ENCODE measurements around the gene EEFSEC. TPM values are rescaled to one million over a fixed set of nuclear protein-coding genes. Genes with fewer than 3 reads are reported as not detected.

EEFSEC gene
- total and polyA plus RNA-seq, 2 of the 4 experiments (the other 2 are of a cell fraction) = 4.5 to 9.3 TPM

GRCh38 chr3:128151758-128152274 lies 1.5 kb upstream of the EEFSEC start:
- H3K4me2 ChIP-seq (ENCODE audit: low read depth, low read length) = no peak overlapping the region
- no peak overlapping the region for H3K23ac ChIP-seq (ENCODE audit: low read depth, low read length)
- CTCF ChIA-PET = no interaction called here
- no peak overlapping the region for H4K8ac ChIP-seq (ENCODE audit: low read depth in 2 of 2, low read length in 2 of 2)
- no peak overlapping the region for H3K4me3 ChIP-seq (ENCODE audit: insufficient read depth, low read depth, low read length)
- intact Hi-C loops (cut with micrococcal nuclease) = no loop called here
- H2AK5ac ChIP-seq (ENCODE audit: low read depth, low read length) = no peak overlapping the region
- no TSS peak for BruUV-seq (replicated peaks)
- no peak overlapping the region for H2BK20ac ChIP-seq (ENCODE audit: low read depth, low read length)
- ATAC-seq (ENCODE audit: low read depth) (no peak), DNase-seq (no peak)
- H3K56ac ChIP-seq (ENCODE audit: extremely low read depth, insufficient read depth, low read length) = no peak overlapping the region
- H3K36me3 ChIP-seq (ENCODE audit: control insufficient read depth, insufficient read depth, low read length) = no peaks in the 10 kb centered on the region; the same call in 1 of the 2 replicates
- in situ Hi-C loops (cut with MboI; ENCODE audit: low sequenced_read_pairs) = no loop called here
- no peak overlapping the region for H2AFZ ChIP-seq (replicated peaks; ENCODE audit: low read length, poor library complexity)
- H3K27ac ChIP-seq (ENCODE audit: insufficient read depth, low read length) = no peak overlapping the region
- H3K18ac ChIP-seq (ENCODE audit: low read depth, low read length) = no peak overlapping the region
- H4K5ac ChIP-seq (ENCODE audit: low read depth, low read length) = no peak overlapping the region
- no peaks in the 10 kb centered on the region for H3K9me1 ChIP-seq (ENCODE audit: insufficient read depth, low read length)
- no peak overlapping the region for H3K4ac ChIP-seq (ENCODE audit: low read depth, low read length)
- H4K20me1 ChIP-seq (ENCODE audit: insufficient read depth, low read length) = no peaks in the 10 kb centered on the region
- no peak overlapping the region for H2BK5ac ChIP-seq (ENCODE audit: low read depth, low read length, poor library complexity, severe bottlenecking)
- no peak overlapping the region for H2BK15ac ChIP-seq (ENCODE audit: low read depth, low read length)
- no peak overlapping the region for H2BK120ac ChIP-seq (ENCODE audit: low read depth, low read length)
- no peak overlapping the region for H2AK9ac ChIP-seq (replicated peaks; ENCODE audit: low read depth, low read length, poor library complexity)
- peaks cover 12 to 20% of the 10 kb centered on the region in 2 experiments for H3K79me1 ChIP-seq (ENCODE audit: low read depth in 1 of 2, low read length in 2 of 2)
- 0 out of 2 replicates have a peak, but pooled peaks cover 2% of the 10 kb centered on the region for H3K4me1 ChIP-seq (ENCODE audit: control insufficient read depth, insufficient read depth, low read length)
- H3K27me3 ChIP-seq (ENCODE audit: control insufficient read depth, insufficient read depth, low read length) = peaks cover 5% of the 10 kb centered on the region
- no peak overlapping the region for H3K14ac ChIP-seq (replicated peaks; ENCODE audit: low read depth, low read length)
- no peak for TF ChIP-seq RCOR1 (IDR thresholded peaks at IDR 0.05; ENCODE audit: insufficient replicate concordance, low read length)
- no peak for TF ChIP-seq CTCF (conservative IDR thresholded peaks at IDR 0.05; ENCODE audit: low read depth, low read length)
- 100% methylated on average over 1 of the region's 5 CpGs; no CpG with 5 or more reads in 1 of the 2 experiments for WGBS, 2 experiments (ENCODE audit: extremely low coverage in 2 of 2, insufficient read length in 1 of 2)
- H4K91ac ChIP-seq (ENCODE audit: insufficient read depth, low read depth, low read length) = no peak overlapping the region
- no peak overlapping the region for H3K9ac ChIP-seq (ENCODE audit: low read depth, low read length)
- POLR2A ChIA-PET (ENCODE audit: unreplicated experiment) = no interaction called here
- H3K9me3 ChIP-seq (ENCODE audit: control insufficient read depth, insufficient read depth, low read length) = no peaks in the 10 kb centered on the region
- dilution Hi-C loops (cut with HindIII; ENCODE audit: low sequenced_read_pairs, unreplicated experiment) = no loop called here
